Activated T-helper 9 cell treated with anti-CD3 and anti-CD28 coated beads, Interleukin-2, amount 50 U/mL, for 16 hours (primary cell): ENCODE results near the gene CHCT1.
A peak's percentile ranks its signal among the peaks of the same experiment; 100 is the strongest.
"Not testable (repeated sequence)": the region's sequence is repeated elsewhere in the genome, so short reads cannot be mapped to it uniquely, and the experiment has no call there.

Source experiments
- DNase-seq: peaks from one replicate; pipeline ENCODE4 v3.0.0-alpha.2; 2020; ENCODE audit warnings: low read depth

Gene CHCT1

GRCh38 chr17:60398227-60398959 is 23.9 kb upstream of the CHCT1 start:
- DNase-seq: no peak

- DNase-seq: no peak
Observed at GRCh38 chr17:60401819-60402218, 20.5 kb upstream of the CHCT1 start.

GRCh38 chr17:60403523-60403810 is 18.8 kb upstream of the CHCT1 start:
- DNase-seq: no peak

- no peak for DNase-seq
Observed at GRCh38 chr17:60403962-60404361, 18.3 kb upstream of the CHCT1 start.

- no peak for DNase-seq
Observed at GRCh38 chr17:60406887-60407286, 15.4 kb upstream of the CHCT1 start.

- no peak for DNase-seq
Observed at GRCh38 chr17:60410001-60410400, 12.3 kb upstream of the CHCT1 start.

GRCh38 chr17:60412701-60413100 is 9.6 kb upstream of the CHCT1 start:
- DNase-seq: no peak

- DNase-seq: no peak
Observed at GRCh38 chr17:60415146-60415545, 7.1 kb upstream of the CHCT1 start.

GRCh38 chr17:60416368-60416925 is 5.8 kb upstream of the CHCT1 start:
- no peak for DNase-seq

GRCh38 chr17:60419003-60419402 is 3.3 kb upstream of the CHCT1 start:
- DNase-seq: not testable (repeated sequence)

GRCh38 chr17:60419875-60420274 is 2.4 kb upstream of the CHCT1 start:
- DNase-seq: not testable (repeated sequence)

- peak; percentile 64 for DNase-seq
Observed at GRCh38 chr17:60421273-60422161, 772 bp upstream of the CHCT1 start.

- no peak for DNase-seq
Observed at GRCh38 chr17:60423865-60424264, 1.6 kb downstream of the CHCT1 start.

- no peak for DNase-seq
Observed at GRCh38 chr17:60425626-60426025, 3.3 kb downstream of the CHCT1 start.

- no peak for DNase-seq
Observed at GRCh38 chr17:60426596-60426995, 4.3 kb downstream of the CHCT1 start.

GRCh38 chr17:60428491-60428890 is 6.2 kb downstream of the CHCT1 start:
- DNase-seq: not testable (repeated sequence)

- not testable (repeated sequence) for DNase-seq
Observed at GRCh38 chr17:60430561-60430960, 8.3 kb downstream of the CHCT1 start.

- not testable (repeated sequence) for DNase-seq
Observed at GRCh38 chr17:60433021-60433997, 11.0 kb downstream of the CHCT1 start.

GRCh38 chr17:60435244-60436167 is 13.2 kb downstream of the CHCT1 start:
- DNase-seq: peak; percentile 35

GRCh38 chr17:60436676-60437075 is 14.4 kb downstream of the CHCT1 start:
- DNase-seq: no peak

- no peak for DNase-seq
Observed at GRCh38 chr17:60439501-60439900, 17.2 kb downstream of the CHCT1 start.
